ENCODE results near the gene RASSF3. TPM values are rescaled to one million over a fixed set of nuclear protein-coding genes. Genes with fewer than 3 reads are reported as not detected.

Gene RASSF3
- polyA plus RNA-seq, 1 donor (not counting 4 experiments of a cell fraction or from before 2014, with no cell fraction given): 9.6 TPM

DNA sequence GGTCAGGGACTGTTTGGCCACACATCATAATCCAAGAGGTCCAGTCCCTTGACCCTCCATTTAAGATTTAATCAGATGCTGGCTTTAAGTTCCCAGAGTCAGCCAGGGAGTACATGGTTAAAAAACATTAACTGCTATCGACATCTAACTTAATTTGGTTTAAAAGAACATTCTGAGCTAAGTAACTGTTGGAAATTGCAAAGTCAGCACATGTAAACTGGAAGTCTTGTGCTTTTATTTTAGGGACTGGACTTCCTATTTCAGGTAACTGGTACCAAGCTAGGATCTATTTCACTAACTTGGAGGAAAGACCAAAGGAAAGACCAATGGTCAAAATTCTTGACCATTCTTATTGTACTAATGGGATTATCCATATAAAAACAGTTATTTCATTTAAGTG, 108.4 kb downstream of the RASSF3 start:
- Histone ChIP-seq H3K27me3 (ENCODE audit: control insufficient read depth, extremely low read depth, insufficient read depth, low read length) (no peaks in the 10 kb centered on the region), H3K4me3 (ENCODE audit: control insufficient read depth in 2 of 3, extremely low read depth in 1 of 3, insufficient read depth in 2 of 3, low read depth in 1 of 3, low read length in 3 of 3) (no peak overlapping the region), H3K9me1 (ENCODE audit: control insufficient read depth, extremely low read depth, insufficient read depth, low read length) (no peaks in the 10 kb centered on the region), H3K79me2 (ENCODE audit: control insufficient read depth, insufficient read depth, low read length) (no peaks in the 10 kb centered on the region), H2AFZ (ENCODE audit: control insufficient read depth, low read length) (no peak overlapping the region), H3K9me3 (ENCODE audit: control insufficient read depth, low read depth, low read length) (no peaks in the 10 kb centered on the region), H3K27ac (ENCODE audit: control insufficient read depth, insufficient read depth, low read length) (no peak overlapping the region), H3K36me3 (ENCODE audit: control insufficient read depth in 2 of 2, extremely low read depth in 1 of 2, insufficient read depth in 2 of 2, low read length in 2 of 2) (peaks cover 5 to 15% of the 10 kb centered on the region in 2 experiments), H3K9ac (ENCODE audit: control insufficient read depth, extremely low read depth, insufficient read depth, low read length) (no peak overlapping the region), H3K4me1 (ENCODE audit: control insufficient read depth, extremely low read depth, insufficient read depth, low read length) (no peaks in the 10 kb centered on the region), H3K4me2 (ENCODE audit: control insufficient read depth, extremely low read depth, insufficient read depth, low read depth, low read length) (no peak overlapping the region), H4K20me1 (ENCODE audit: control insufficient read depth, extremely low read depth, insufficient read depth, low read length) (no peaks in the 10 kb centered on the region)
- no peak for TF ChIP-seq EZH2 (IDR thresholded peaks at IDR 0.05; ENCODE audit: low read length)
- TF ChIP-seq, protein P1, sequence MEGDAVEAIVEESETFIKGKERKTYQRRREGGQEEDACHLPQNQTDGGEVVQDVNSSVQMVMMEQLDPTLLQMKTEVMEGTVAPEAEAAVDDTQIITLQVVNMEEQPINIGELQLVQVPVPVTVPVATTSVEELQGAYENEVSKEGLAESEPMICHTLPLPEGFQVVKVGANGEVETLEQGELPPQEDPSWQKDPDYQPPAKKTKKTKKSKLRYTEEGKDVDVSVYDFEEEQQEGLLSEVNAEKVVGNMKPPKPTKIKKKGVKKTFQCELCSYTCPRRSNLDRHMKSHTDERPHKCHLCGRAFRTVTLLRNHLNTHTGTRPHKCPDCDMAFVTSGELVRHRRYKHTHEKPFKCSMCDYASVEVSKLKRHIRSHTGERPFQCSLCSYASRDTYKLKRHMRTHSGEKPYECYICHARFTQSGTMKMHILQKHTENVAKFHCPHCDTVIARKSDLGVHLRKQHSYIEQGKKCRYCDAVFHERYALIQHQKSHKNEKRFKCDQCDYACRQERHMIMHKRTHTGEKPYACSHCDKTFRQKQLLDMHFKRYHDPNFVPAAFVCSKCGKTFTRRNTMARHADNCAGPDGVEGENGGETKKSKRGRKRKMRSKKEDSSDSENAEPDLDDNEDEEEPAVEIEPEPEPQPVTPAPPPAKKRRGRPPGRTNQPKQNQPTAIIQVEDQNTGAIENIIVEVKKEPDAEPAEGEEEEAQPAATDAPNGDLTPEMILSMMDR (optimal IDR thresholded peaks at IDR 0.05 in 1 of 3, IDR thresholded peaks at IDR 0.05 in 1 of 3, conservative IDR thresholded peaks at IDR 0.05 in 1 of 3; ENCODE audit: extremely low read depth in 1 of 3, insufficient read depth in 2 of 3, low read length in 3 of 3): no peak
- FAIRE-seq: no peak
- DNase-seq (ENCODE audit: low read depth, low spot score): no peak
- dilution Hi-C loops (cut with MboI; ENCODE audit: extremely low pct_ligation_motif_present, low sequenced_read_pairs): no loop called here

DNA sequence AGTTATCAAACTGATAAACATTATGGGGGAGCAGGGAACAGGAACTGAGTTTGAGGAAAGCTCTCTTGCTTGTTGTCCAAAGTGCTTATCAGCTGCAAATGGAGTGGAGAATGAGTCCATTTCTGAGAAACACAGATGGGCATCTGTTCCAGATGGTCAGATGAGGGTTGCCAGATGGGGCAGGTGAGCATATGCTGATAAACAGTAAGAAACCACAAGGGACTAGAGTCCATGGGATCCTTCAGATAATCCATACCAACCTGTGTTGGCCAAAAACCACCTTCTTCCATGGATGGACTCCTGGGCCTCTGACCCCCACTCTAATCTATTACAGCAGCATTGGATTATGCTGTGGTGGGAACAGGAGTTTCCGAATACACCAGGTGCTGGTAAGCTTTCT, 110.6 kb downstream of the RASSF3 start:
- Histone ChIP-seq H3K36me3 (ENCODE audit: control insufficient read depth in 2 of 2, extremely low read depth in 1 of 2, insufficient read depth in 2 of 2, low read length in 2 of 2) (peaks cover 9 to 15% of the 10 kb centered on the region in 2 experiments), H3K79me2 (ENCODE audit: control insufficient read depth, insufficient read depth, low read length) (no peaks in the 10 kb centered on the region), H3K4me3 (ENCODE audit: control insufficient read depth in 2 of 3, extremely low read depth in 1 of 3, insufficient read depth in 2 of 3, low read depth in 1 of 3, low read length in 3 of 3) (no peak overlapping the region), H3K27ac (ENCODE audit: control insufficient read depth, insufficient read depth, low read length) (no peak overlapping the region), H3K9ac (ENCODE audit: control insufficient read depth, extremely low read depth, insufficient read depth, low read length) (no peak overlapping the region), H3K27me3 (ENCODE audit: control insufficient read depth, extremely low read depth, insufficient read depth, low read length) (no peaks in the 10 kb centered on the region), H3K9me3 (ENCODE audit: control insufficient read depth, low read depth, low read length) (no peaks in the 10 kb centered on the region), H3K4me1 (ENCODE audit: control insufficient read depth, extremely low read depth, insufficient read depth, low read length) (no peaks in the 10 kb centered on the region), H4K20me1 (ENCODE audit: control insufficient read depth, extremely low read depth, insufficient read depth, low read length) (no peaks in the 10 kb centered on the region), H3K9me1 (ENCODE audit: control insufficient read depth, extremely low read depth, insufficient read depth, low read length) (no peaks in the 10 kb centered on the region), H2AFZ (ENCODE audit: control insufficient read depth, low read length) (no peak overlapping the region), H3K4me2 (ENCODE audit: control insufficient read depth, extremely low read depth, insufficient read depth, low read depth, low read length) (no peak overlapping the region)
- TF ChIP-seq EZH2 (IDR thresholded peaks at IDR 0.05; ENCODE audit: low read length): no peak
- TF ChIP-seq, protein P1 (optimal IDR thresholded peaks at IDR 0.05 in 1 of 3, IDR thresholded peaks at IDR 0.05 in 1 of 3, conservative IDR thresholded peaks at IDR 0.05 in 1 of 3; ENCODE audit: extremely low read depth in 1 of 3, insufficient read depth in 2 of 3, low read length in 3 of 3): no peak
- no peak for FAIRE-seq
- dilution Hi-C loops (cut with MboI; ENCODE audit: extremely low pct_ligation_motif_present, low sequenced_read_pairs): no loop called here
- DNase-seq (ENCODE audit: low read depth, low spot score): no peak

All from keratinocyte (primary cell).